H9 (cell line): ENCODE results near the gene DPYD. TPM values are rescaled to one million over a fixed set of nuclear protein-coding genes. Genes with fewer than 3 reads are reported as not detected.

Experiments
- DNase-seq: peaks from one replicate; pipeline ENCODE4 v3.0.0-alpha.2; 2017
- H2AFZ ChIP-seq: one replicate; pipeline ENCODE4 v1.6.1; 2013; ENCODE audit warnings: mild to moderate bottlenecking, low read length, control low read depth, moderate library complexity
- H2AK5ac ChIP-seq: 2 replicates; pipeline ENCODE4 v1.6.1; 2013; ENCODE audit warnings: low read length, control low read depth, mixed read lengths; ENCODE audit not compliant: insufficient read length
- H2BK120ac ChIP-seq: one replicate; pipeline ENCODE4 v1.6.1; 2013; ENCODE audit warnings: low read depth, mild to moderate bottlenecking, low read length, control low read depth, inconsistent platforms; ENCODE audit not compliant: poor library complexity, severe bottlenecking
- H2BK12ac ChIP-seq: 2 replicates; pipeline ENCODE4 v1.6.1; 2013; ENCODE audit warnings: low read length, control low read depth, mixed read lengths, low read depth; ENCODE audit not compliant: insufficient read length
- H2BK15ac ChIP-seq: 2 replicates; pipeline ENCODE4 v1.6.1; 2013; ENCODE audit warnings: low read depth, low read length, control low read depth
- H2BK20ac ChIP-seq: one replicate; pipeline ENCODE4 v1.6.1; 2013; ENCODE audit warnings: low read depth, mild to moderate bottlenecking, low read length, control low read depth, inconsistent platforms; ENCODE audit not compliant: poor library complexity, severe bottlenecking
- H2BK5ac ChIP-seq: 2 replicates; pipeline ENCODE4 v1.6.1; 2013; ENCODE audit warnings: low read length, control low read depth, mixed read lengths; ENCODE audit not compliant: insufficient read length
- H3K14ac ChIP-seq: 2 replicates; pipeline ENCODE4 v1.6.1; 2013; ENCODE audit warnings: low read length, control low read depth; ENCODE audit not compliant: insufficient read depth
- H3K18ac ChIP-seq: 2 replicates; pipeline ENCODE4 v1.6.1; 2013; ENCODE audit warnings: low read depth, mild to moderate bottlenecking, mixed read lengths, low read length, control low read depth; ENCODE audit not compliant: insufficient read length
- H3K23ac ChIP-seq: 2 replicates; pipeline ENCODE4 v1.6.1; 2013; ENCODE audit warnings: low read length, control low read depth, mixed read lengths, low read depth; ENCODE audit not compliant: insufficient read length
- H3K23me2 ChIP-seq: 2 replicates; pipeline ENCODE4 v1.6.1; 2013; ENCODE audit warnings: low read depth, mild to moderate bottlenecking, mixed read lengths, low read length, control low read depth; ENCODE audit not compliant: insufficient read length, poor library complexity, severe bottlenecking
- H3K27ac ChIP-seq: 2 replicates; pipeline ENCODE4 v1.5.1; 2013; ENCODE audit warnings: low read length, control low read depth, mixed read lengths, low read depth; ENCODE audit not compliant: insufficient read length
- H3K27me3 ChIP-seq: 2 replicates; pipeline ENCODE4 v1.6.1; 2013; ENCODE audit warnings: low read length, control low read depth, inconsistent platforms; ENCODE audit not compliant: insufficient read depth
- H3K4ac ChIP-seq: 2 replicates; pipeline ENCODE4 v1.6.1; 2013; ENCODE audit warnings: low read depth, mild to moderate bottlenecking, control low read depth, inconsistent platforms, low read length, moderate library complexity
- H3K4me1 ChIP-seq: 2 replicates; pipeline ENCODE4 v1.6.1; 2013; ENCODE audit warnings: low read length, control low read depth, inconsistent platforms; ENCODE audit not compliant: insufficient read depth
- H3K4me2 ChIP-seq: 2 replicates; pipeline ENCODE4 v1.6.1; 2013; ENCODE audit warnings: low read length, control low read depth, mixed read lengths; ENCODE audit not compliant: insufficient read length, insufficient read depth
- H3K56ac ChIP-seq: 2 replicates; pipeline ENCODE4 v1.6.1; 2013; ENCODE audit warnings: low read depth, mild to moderate bottlenecking, mixed read lengths, low read length, control low read depth; ENCODE audit not compliant: insufficient read length
- H3K79me1 ChIP-seq: 2 replicates; pipeline ENCODE4 v1.6.1; 2013; ENCODE audit warnings: low read depth, mild to moderate bottlenecking, moderate library complexity, low read length, control low read depth, inconsistent platforms; ENCODE audit not compliant: insufficient read depth, poor library complexity, severe bottlenecking
- H3K79me2 ChIP-seq: 2 replicates; pipeline ENCODE4 v1.6.1; 2013; ENCODE audit warnings: low read length, control low read depth, inconsistent platforms; ENCODE audit not compliant: insufficient read depth
- H3K9ac ChIP-seq: 2 replicates; pipeline ENCODE4 v1.6.1; 2013; ENCODE audit warnings: low read length, control low read depth, mixed read lengths; ENCODE audit not compliant: insufficient read length; ENCODE audit errors: extremely low read depth
- H3K9me3 ChIP-seq: one replicate; pipeline ENCODE4 v1.6.1; 2013; ENCODE audit warnings: low read depth, low read length, inconsistent platforms; ENCODE audit not compliant: control insufficient read depth
- H3T11ph ChIP-seq: one replicate; pipeline ENCODE4 v1.6.1; 2013; ENCODE audit warnings: mild to moderate bottlenecking, low read length, control low read depth, inconsistent platforms
- H4K20me1 ChIP-seq: one replicate; pipeline ENCODE4 v1.6.1; 2013; ENCODE audit not compliant: control insufficient read depth, insufficient read length, insufficient read depth
- H4K5ac ChIP-seq: 2 replicates; pipeline ENCODE4 v1.6.1; 2013; ENCODE audit warnings: low read depth, mild to moderate bottlenecking, mixed read lengths, low read length, control low read depth; ENCODE audit not compliant: insufficient read length
- H4K8ac ChIP-seq: replicated peaks from 2 replicates; pipeline ENCODE4 v1.6.1; 2013; ENCODE audit warnings: low read length, control low read depth, mixed read lengths, low read depth; ENCODE audit not compliant: insufficient read length
- H4K91ac ChIP-seq: 2 replicates; pipeline ENCODE4 v1.6.1; 2013; ENCODE audit warnings: low read depth, mild to moderate bottlenecking, moderate library complexity, mixed read lengths, low read length, control low read depth; ENCODE audit not compliant: insufficient read length
- H3K27ac Mint-ChIP-seq, 3 experiments: 2 replicates in 2 of 3; 3 replicates in 1 of 3; pipeline ENCODE4 v1.8.0; 2020 to 2021; ENCODE audit warnings: mixed read lengths in 3 of 3, mild to moderate bottlenecking in 1 of 3, moderate library complexity in 1 of 3
- H3K27me3 Mint-ChIP-seq: 2 replicates; pipeline ENCODE4 v1.8.0; 2021; ENCODE audit warnings: low read depth, mild to moderate bottlenecking, moderate library complexity, mixed read lengths
- H3K36me3 Mint-ChIP-seq, 3 experiments: 2 replicates in 2 of 3; 3 replicates in 1 of 3; pipeline ENCODE4 v1.8.0; 2020 to 2021; ENCODE audit warnings: low read depth in 3 of 3, mixed read lengths in 3 of 3; ENCODE audit not compliant: insufficient read depth in 1 of 3
- H3K4me1 Mint-ChIP-seq, 2 experiments: 2 replicates each; pipeline ENCODE4 v1.8.0; 2020; ENCODE audit warnings: mixed read lengths in 2 of 2
- H3K4me3 Mint-ChIP-seq, 2 experiments: 2 replicates in 1 of 2; 3 replicates in 1 of 2; pipeline ENCODE4 v1.8.0; 2020 to 2021; ENCODE audit warnings: mild to moderate bottlenecking in 2 of 2, mixed read lengths in 2 of 2, moderate library complexity in 1 of 2
- H3K9me3 Mint-ChIP-seq, 2 experiments: 2 replicates in 1 of 2; 3 replicates in 1 of 2; pipeline ENCODE4 v1.8.0; 2020; ENCODE audit warnings: mild to moderate bottlenecking in 2 of 2, mixed read lengths in 2 of 2, moderate library complexity in 1 of 2
- CTCF ChIP-seq: fragments of 200-600 bp; sonication (generic); conservative IDR thresholded peaks from 3 replicates; pipeline ENCODE4 v1.8.0; 2021; ENCODE audit warnings: antibody characterized with exemption, mild to moderate bottlenecking
- WGBS: extraction: QIAGEN DNeasy Blood & Tissue Kit; methylation state at CpG from one replicate; pipeline ENCODE4 v1.1.7; 2013; ENCODE audit warnings: missing lambda C conversion rate, low lambda C conversion rate, mixed read lengths; ENCODE audit not compliant: insufficient read length; ENCODE audit errors: extremely low coverage; 5-methylcytosine and 5-hydroxymethylcytosine counted together
- total RNA-seq: library from RNA; stranded (reverse); gene quantifications from 2 replicates; pipeline ENCODE4 v1.2.1, GENCODE V29; 2021

DPYD gene
- total RNA-seq, 1 experiment from 2014 or later: 0.37 TPM

- no peak for TF ChIP-seq CTCF
- Histone ChIP-seq H3K79me2 (no peaks in the 10 kb centered on the region), H3K56ac (no peak overlapping the region), H2AK5ac (no peak overlapping the region), H3K23ac (no peak overlapping the region), H3K4me2 (no peak overlapping the region), H3K4me1 (no peaks in the 10 kb centered on the region), H2BK5ac (no peak overlapping the region), H3K9ac (no peak overlapping the region), H2AFZ (no peak overlapping the region), H3K27me3 (no peaks in the 10 kb centered on the region), H3K23me2 (no peaks in the 10 kb centered on the region), H3K18ac (no peak overlapping the region), H4K5ac (no peak overlapping the region), H4K20me1 (no peaks in the 10 kb centered on the region), H2BK15ac (no peak overlapping the region), H4K8ac (no peak overlapping the region), H3K9me3 (no peaks in the 10 kb centered on the region), H3K79me1 (no peaks in the 10 kb centered on the region), H3K4ac (no peak overlapping the region), H4K91ac (no peak overlapping the region), H3K14ac (no peak overlapping the region), H2BK12ac (no peak overlapping the region), H3T11ph (no peak overlapping the region), H2BK20ac (no peak overlapping the region), H3K27ac (no peak overlapping the region), H2BK120ac (no peak overlapping the region)
- WGBS: no CpG with 5 or more reads among the region's 2 CpGs
- no peaks in the 10 kb centered on the region for H3K27me3 Mint-ChIP-seq
- H3K4me1 Mint-ChIP-seq: no peaks in the 10 kb centered on the region
- H3K36me3 Mint-ChIP-seq: no peaks in the 10 kb centered on the region
- no peak overlapping the region for H3K4me3 Mint-ChIP-seq
- no peaks in the 10 kb centered on the region for H3K9me3 Mint-ChIP-seq
- H3K27ac Mint-ChIP-seq: no peak overlapping the region
- no peak for DNase-seq
Measured at GRCh38 chr1:97833881-97834280, 87.0 kb downstream of the DPYD start.
